Spleen (tissue), 7 donors: Measurements from ENCODE around the gene PLCB1.

Experiments
- CTCF ChIP-seq, 11 experiments: fragments of 200-600 bp in 7 of 11; fragments of 450-650 bp in 4 of 11; sonication (generic) in 4 of 11; IDR thresholded peaks in 8 of 11; conservative IDR thresholded peaks in 3 of 11; 1 replicate in 7 of 11; 2 replicates in 4 of 11; pipeline versions ENCODE4 v1.4.0 to v1.8.0; 2016 to 2021; ENCODE audit warnings: antibody characterized with exemption in 11 of 11, inconsistent platforms in 4 of 11, mild to moderate bottlenecking in 1 of 11
- POLR2A ChIP-seq, 3 donors: fragments of 450-650 bp; IDR thresholded peaks; one replicate each; pipeline ENCODE4 v1.5.1; 2017; ENCODE audit warnings: antibody characterized with exemption in 3 of 3, mild to moderate bottlenecking in 1 of 3
- donor health status: DM: no; HTN: no; CAD: no; lungs with moderate emphysema.
- donor health status: DM: no; HTN: no; CAD: no.
- donor health status: DM: no; HTN: no; CAD: no.

GRCh38 chr20:8740265-8740664, 608.2 kb downstream of the PLCB1 start:
- TF ChIP-seq CTCF (IDR thresholded peaks at IDR 0.05 in 8 of 11, conservative IDR thresholded peaks at IDR 0.05 in 3 of 11), result no peak
- TF ChIP-seq POLR2A (IDR thresholded peaks at IDR 0.05), result no peak
